AG09309 (cell line): ENCODE results near the gene RANBP2.

Experiments used
- DNase-seq: peaks from one replicate; pipeline ENCODE4 v3.0.0-alpha.2; 2010; ENCODE audit warnings: low read depth
- H3K4me3 ChIP-seq: 2 replicates; pipeline ENCODE4 v1.5.1; 2011; ENCODE audit warnings: mild to moderate bottlenecking, low read depth, low read length, moderate library complexity; ENCODE audit not compliant: control insufficient read depth
- CTCF ChIP-seq: IDR thresholded peaks from 2 replicates; pipeline ENCODE4 v1.5.1; 2011; ENCODE audit warnings: mild to moderate bottlenecking, low read depth, low read length, inconsistent platforms; ENCODE audit not compliant: insufficient read depth, control insufficient read depth; ENCODE audit errors: missing control alignments

RANBP2 gene

GRCh38 chr2:108833219-108833618, 113.9 kb downstream of the RANBP2 start:
- no peak overlapping the region for H3K4me3 ChIP-seq
- no peak for TF ChIP-seq CTCF
- DNase-seq = no peak

- no peak for DNase-seq
- H3K4me3 ChIP-seq = no peak overlapping the region
- no peak for TF ChIP-seq CTCF
Observed at GRCh38 chr2:108834620-108835019, 115.3 kb downstream of the RANBP2 start.

GRCh38 chr2:108835040-108835439, 115.8 kb downstream of the RANBP2 start:
- H3K4me3 ChIP-seq = no peak overlapping the region
- DNase-seq = no peak
- no peak for TF ChIP-seq CTCF
